Stimulated activated CD8-positive, alpha-beta memory T cell treated with anti-CD3 and anti-CD28 coated beads, Interleukin-15, amount 100 ng/mL, for 1 hour (primary cell): ENCODE data around the gene SLC16A14.
"Not testable (repeated sequence)": the region's sequence is repeated elsewhere in the genome, so short reads cannot be mapped to it uniquely, and the experiment has no call there.

ENCODE experiments used
- DNase-seq: peaks from one replicate; pipeline ENCODE4 v3.0.0-alpha.2; 2020; ENCODE audit warnings: low read depth

SLC16A14 gene

GRCh38 chr2:230068651-230069055 is at the start of gene SLC16A14:
Gene SLC16A14, minus strand, starts transcription at chr2:230068924. Its CDS starts 9,572 bp downstream, at chr2:230059352.
- DNase-seq, result no peak

- DNase-seq, result no peak
These were observed 38.0 kb upstream of the SLC16A14 start for GRCh38 chr2:230106771-230107170.

DNA sequence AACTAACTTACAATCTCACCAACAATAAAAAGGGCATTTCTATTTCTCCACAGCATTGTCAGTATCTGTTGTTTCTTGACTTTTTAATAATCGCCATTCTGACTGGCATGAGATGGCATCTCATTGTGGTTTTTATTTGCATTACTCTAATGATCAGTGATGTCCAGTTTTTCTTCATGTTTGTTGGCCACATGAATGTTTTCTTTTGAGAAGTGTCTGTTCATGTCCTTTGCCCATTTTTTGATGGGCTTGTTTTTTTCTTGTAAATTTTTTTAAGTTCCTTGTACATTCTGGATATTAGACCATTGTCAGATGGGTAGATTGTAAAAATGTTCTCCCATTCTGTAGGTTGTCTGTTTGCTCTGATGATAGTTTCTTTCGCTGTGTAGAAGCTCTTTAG is 33.2 kb upstream of the SLC16A14 start:
- not testable (repeated sequence) for DNase-seq

DNA sequence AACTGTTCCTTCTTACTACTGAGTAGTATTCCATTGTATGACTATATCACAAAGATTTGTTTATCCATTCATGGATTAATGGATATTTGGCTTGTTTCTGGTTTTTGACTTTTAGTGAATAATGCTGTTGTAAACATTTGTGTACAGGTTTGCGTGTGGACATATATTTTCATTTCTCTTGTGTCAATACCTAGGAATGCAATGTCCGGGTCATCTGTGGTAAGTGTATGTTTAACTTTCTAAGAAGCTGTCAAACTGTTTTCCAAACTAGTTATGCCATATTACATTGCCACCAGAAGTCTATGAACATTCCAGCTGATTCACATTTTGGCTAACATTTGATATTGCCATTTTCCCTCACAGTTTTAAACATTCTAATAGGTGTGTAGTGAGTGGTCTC is 29.1 kb upstream of the SLC16A14 start:
- no peak for DNase-seq

DNA sequence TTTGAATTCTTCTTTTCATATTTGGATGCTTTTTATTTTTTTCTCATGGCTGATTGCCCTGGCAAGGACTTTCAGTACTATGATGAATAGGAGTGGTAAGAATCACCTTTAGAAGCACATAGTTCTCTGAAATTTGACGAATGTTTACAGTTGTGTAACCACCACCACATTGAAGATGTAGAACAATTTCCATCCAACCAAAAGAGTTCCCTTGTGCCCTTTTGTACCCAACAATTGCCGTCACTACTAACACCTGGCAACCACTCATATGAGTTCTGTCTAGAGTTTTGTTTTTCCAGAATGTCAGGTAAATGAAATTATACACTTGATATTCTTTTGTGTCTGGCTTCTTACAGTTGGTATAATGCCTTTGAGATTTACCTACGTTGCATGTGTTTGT is 28.7 kb upstream of the SLC16A14 start:
- no peak for DNase-seq

DNA sequence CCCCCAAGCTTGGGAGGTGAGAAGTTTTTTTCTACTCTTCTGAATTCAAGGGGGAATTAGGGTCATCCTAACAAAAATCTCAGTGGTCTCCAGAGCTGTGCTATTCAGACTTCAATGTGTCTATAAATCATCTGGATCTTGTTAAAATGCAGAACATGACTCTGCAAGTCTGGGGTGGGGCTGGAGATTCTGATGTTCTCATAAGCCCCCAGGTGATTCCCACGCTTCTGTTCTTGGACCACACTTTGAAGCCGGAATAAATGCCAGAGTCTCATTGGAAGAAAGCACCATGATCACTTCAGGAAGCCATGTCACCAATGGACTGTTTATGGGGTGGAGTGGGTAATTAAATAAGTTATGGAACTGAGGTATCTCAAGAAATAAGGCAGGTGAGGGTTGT is 22.2 kb upstream of the SLC16A14 start:
- DNase-seq, result no peak

DNA sequence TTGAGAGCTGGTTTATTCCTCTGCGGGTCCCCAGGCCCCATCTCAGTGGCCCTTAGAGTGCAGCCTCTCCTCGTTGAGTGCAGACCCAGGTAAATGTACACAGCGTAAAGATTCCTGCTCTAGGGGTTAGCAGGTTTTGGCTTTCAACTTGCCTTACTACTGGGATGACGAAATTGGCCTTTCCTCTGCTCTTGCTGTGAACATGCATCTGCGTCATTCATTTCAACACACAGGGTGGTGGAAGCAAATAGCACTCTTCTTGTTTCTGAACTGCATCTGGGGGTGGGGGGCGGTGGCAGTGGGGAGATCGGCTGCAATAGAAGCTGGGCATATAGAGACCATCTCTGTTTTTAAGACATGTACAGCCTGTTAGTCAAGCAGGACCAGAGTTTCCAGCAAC is 16.5 kb upstream of the SLC16A14 start:
- no peak for DNase-seq

GRCh38 chr2:230077851-230078547 is 9.3 kb upstream of the SLC16A14 start:
- no peak for DNase-seq

DNA sequence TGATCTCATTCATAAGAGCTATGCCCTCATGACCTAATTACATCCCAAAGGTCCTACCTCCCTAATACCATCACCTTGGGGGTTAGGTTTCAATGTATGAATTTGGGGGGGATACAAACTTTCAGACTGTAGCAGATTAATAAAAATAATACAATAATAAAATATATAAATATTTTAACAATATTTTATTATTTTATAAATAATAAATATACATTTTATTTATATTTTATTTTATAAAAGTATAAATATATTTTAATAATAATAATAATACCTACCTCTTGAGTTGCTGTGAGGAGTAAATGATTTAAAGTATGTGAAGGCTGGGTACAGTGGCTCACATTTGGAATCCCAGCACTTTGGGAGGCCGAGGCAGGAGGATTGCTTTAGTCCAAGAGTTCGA is 8.1 kb upstream of the SLC16A14 start:
- no peak for DNase-seq

DNA sequence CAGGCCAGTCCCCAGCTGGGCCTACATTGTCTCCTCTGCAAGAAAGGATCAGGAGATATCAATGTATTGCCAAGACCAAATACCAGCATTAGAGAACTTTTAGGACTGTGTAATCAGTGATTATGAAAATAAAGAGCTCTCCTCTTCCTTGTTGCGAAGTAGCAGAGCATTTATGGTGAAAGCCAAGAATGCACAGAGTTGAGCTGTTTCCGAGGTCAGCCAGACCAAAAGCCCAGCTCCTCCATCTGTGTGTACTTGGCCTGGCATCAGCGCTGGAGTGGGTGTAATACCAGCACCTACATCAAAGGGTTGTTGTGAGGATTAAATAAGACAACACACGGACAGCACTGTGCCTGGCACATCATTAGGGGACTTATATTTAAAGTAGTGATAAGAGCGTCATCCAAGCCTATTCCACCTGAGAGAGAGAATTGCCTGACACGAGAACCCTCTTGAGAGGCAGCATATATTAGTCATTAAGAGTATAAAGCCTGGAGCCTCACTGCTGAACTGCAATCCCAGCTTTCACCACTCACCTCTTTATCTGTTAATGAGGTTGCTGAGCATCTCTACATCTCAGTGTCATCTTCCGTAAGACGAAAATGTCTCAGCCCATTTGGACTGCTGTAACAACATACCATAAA is 7.4 kb upstream of the SLC16A14 start:
- DNase-seq, result no peak

DNA sequence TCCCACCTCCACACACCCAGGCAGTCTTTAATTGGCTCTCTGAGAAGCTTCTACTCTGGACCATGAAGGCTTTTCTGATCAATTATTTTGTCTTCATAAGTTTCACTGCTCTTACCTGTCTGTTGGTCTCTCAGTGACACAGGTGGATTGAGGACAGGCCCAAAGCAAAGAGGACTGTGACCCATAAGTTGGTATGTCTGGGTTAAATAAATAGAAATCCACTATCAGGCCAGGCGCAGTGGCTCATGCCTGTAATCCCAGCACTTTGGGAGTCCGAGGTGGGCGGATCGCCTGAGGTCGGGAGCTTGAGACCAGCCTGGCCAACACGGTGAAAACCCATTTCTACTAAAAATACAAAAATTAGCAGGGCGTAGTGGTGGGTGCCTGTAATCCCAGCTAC is 2.7 kb upstream of the SLC16A14 start:
- no peak for DNase-seq

DNA sequence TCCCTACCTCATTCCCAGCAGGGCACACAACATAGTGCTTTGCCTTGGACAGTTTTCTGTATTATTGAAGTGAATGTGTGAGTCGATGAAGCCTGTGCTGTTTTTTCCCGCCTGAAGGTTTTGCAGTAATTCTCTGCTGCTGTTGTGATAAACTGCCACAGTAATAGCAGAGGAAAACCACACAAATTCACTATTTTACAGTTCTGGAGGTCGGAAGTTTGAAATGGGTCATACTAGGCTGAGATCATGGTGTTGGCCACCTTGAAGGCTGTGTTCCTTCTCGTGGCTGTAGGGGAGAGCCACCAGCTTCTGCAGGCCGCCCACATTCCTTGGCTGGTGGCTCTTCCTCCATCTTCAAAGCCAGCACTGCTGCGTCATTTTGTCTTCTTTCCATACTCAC is 678 bp upstream of the SLC16A14 start:
- no peak for DNase-seq

DNA sequence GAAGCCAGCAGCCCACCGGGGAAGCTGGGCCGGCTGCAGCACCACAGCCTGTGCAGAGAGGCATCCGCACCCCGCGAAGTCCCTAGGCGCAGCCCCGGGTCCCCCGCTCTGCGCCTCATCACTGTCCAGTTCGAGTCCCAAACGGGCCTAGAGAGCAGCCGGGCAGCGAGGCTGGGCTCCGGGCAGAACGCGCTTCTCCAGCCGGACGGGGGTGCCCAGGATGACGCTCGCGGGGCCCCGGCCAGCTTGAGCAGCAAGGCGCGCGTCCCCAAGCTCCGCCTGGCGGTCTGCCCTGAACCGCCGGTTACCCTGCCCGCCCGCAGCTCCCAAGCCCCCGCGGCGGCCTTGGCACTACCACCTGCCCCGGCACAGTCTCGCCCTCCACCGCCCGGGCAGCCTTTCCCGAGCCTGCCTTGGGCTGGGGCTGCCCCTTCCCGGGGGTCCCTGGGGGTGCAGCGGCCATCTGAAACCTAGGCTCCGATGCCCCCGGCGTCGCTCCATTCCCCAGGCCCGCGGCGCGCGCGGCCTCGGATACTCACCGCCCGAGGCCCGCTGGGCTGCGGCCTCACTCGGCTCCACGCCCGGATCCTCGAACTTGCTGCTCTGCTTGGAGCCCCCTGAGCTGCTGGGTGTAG is 591 bp downstream of the SLC16A14 start:
- DNase-seq, result no peak

- no peak for DNase-seq
These were observed 7.9 kb downstream of the SLC16A14 start for GRCh38 chr2:230060672-230061293.

DNA sequence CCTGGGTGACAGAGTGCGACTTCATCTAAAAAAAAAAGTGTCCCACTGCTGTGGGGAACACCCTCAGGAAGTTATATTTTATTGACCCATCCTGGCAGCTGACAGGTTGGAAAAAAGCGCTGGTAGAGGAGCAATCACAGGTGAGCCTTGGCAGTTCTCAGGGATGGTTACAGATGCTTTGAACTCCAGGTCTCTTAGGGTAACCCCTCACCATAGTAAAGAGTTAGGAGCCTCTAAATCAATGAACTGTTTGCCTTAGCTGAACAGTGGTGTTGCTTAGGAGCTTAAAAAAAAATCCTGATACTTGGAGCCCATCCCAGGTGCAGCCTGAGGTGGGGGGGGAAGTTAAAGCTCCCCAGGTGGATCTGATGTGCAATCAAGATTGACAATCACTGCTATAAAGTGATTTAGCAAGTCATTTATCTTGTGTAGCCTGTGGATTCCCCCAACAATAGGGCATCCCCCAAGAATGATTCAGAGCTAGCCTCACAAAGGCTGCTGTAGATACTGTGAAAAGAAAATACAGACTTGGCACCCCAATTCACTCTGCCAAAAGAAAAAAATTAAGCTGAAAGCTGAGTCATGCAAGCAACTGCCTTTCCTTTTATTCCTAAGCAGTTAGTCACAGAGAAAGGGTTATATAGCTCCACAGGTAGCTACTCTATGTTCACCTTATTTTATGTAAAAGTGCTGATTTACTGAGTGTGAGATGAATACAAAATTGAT is 14.8 kb downstream of the SLC16A14 start:
- no peak for DNase-seq

DNA sequence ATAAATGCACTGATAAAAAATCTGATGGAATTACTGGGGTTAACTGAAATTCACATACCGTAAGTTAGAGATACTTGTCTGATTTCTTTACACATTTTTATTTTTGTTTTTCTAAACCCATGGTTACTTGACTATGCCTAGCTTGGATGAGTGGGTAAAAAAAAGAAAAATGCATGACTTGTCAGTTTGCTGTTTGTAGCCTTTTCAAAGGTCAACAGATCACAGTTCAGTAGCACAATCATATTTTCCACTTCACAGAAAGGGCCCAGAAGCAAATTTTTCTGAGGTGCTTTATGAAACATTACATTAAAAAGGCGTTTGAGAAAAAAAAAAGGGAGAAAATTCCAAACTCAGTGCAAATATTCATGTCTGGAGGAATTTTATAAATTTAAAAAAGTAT is 16.4 kb downstream of the SLC16A14 start:
- DNase-seq, result no peak

GRCh38 chr2:230050136-230050535 is 18.6 kb downstream of the SLC16A14 start:
- no peak for DNase-seq

DNA sequence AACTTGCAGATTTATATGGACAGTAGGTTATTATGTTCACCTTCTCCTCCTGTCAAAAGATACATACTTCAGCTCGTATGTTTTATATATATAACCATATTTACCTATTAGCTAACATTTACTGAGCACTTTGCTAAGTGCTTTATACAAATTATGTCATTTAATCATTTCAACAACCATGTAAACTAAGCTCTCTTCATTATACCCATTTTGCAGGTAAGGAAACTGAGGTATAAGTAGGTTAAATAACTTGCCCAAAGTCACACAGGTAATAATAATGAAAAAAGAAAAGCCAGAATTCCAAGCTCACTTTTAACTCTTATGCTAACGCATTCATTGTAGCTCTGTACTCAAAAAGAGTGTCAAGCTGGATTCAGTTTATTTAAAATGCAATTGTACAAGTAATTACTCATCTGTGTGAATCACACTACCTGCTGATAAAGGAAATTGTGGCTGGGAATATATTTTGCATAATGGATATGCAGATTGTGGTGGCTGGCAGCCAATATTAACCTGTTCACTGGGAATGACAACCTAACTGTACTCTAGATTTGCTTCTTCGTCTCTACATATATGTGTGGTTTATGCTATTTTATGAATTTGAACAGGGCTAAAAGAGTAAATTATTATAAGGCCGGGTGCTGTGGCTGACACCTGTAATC is 20.6 kb downstream of the SLC16A14 start:
- no peak for DNase-seq

DNA sequence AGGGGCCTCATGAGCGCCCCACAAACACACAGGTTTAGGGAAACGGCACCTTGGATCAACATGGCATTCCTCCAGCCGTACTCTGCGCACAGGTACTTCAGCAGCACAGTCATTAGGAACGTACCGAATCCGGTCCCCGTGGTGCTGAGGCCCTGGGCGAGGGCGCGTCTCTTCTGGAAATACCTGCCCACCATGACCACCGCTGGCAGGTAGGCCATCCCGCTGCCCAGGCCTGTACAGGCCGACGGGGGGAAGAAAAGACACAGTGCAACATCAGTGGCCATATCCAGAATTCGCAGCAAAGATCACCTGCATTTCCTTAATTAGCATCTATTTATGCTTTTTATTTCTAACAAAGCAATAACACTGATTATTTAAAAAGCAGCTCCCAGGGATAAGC is 22.2 kb downstream of the SLC16A14 start:
- DNase-seq, result no peak

DNA sequence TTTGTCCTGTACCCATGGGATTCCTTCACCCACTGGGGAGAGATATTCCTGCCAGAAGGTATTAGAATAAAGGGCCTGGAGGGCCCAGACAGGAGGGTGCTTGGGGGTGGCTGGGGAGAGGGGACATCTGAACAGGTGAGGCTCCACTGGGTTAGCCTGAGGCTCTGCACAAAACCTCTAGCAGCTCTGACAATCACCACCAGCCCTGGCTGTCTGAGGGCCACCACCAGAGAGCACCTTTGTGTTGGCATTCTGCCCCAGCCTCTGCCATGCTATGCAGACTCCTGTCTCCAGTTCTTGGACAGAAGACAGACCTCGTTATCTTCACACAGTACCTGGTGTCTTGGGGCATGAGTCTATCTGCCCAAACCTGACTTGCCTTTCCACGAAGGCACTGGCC is 25.3 kb downstream of the SLC16A14 start:
- DNase-seq, result no peak

GRCh38 chr2:230043025-230043424 is 25.7 kb downstream of the SLC16A14 start:
- no peak for DNase-seq

DNA sequence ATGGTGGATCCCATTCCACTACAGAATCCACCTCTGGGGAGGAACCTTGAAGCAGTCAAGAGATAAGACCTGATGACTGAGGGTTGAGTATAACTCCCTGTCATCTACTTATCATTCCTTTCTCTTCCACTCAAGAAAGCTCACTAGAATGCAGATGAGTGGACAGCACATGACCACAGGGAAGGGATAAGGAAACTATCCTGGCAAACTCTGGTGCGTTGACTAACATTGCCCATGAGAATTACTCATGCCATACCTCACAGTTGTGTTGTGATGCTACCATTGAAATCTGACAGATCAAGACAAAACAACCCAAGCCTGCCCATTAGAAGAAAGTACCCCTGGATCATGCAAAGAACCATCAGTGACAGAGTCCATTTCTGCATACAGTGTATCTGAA is 26.5 kb downstream of the SLC16A14 start:
- DNase-seq, result no peak
